Right renal cortex interstitium (tissue), 3 donors: Measurements from ENCODE around the gene ARHGAP6. TPM values are rescaled to one million over a fixed set of nuclear protein-coding genes. Genes with fewer than 3 reads are reported as not detected.

Source experiments
- DNase-seq, 3 donors: peaks; one replicate each; pipeline ENCODE4 v3.0.0-alpha.2; 2013; ENCODE audit warnings: low read depth in 3 of 3, low spot score in 2 of 3
- polyA plus RNA-seq, 3 donors: library from polyadenylated mRNA; unstranded; fragments of 120-200 nt; gene quantifications; one replicate each; pipeline ENCODE4 v1.2.1, GENCODE V29; 2013; ENCODE audit not compliant: insufficient read length in 3 of 3

ARHGAP6 gene
- polyA plus RNA-seq, 3 donors: 13.7 to 15.4 (median 13.9) TPM

DNA sequence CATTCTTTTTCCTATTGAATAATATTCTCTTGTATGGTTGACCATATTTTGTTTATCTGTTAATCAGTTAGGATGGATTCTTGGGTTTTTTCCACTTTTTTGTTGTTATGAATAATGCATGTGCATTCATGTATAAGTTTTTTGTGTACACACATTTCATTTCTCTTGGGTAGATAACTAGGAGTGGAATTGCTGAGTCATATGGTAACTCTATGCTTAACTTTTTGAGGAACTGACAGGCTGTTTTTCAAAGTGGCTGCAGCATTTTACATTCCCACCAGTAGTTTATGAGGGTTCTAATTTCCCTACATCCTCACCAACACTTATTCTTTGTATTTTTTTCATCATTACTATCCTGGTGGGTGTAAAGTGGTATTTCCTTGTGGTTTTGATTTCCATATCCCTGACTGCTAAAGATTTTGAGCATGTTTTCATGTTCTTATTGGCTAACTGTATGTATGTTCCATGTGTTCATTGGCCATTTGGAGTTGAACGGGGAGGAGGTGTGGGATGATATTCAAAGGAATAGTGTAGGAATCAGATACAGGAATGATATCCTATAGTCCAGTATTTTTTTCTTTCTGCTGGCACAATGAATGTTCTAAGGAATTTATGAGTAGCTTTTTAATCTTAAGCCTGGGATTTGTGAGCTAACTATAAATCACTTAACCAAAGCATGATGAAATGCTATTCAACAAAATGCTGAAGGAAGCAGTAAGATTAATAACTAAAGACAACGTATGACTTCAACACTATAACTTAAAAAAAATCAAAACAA is 258.2 kb downstream of the ARHGAP6 start:
- no peak for DNase-seq

DNA sequence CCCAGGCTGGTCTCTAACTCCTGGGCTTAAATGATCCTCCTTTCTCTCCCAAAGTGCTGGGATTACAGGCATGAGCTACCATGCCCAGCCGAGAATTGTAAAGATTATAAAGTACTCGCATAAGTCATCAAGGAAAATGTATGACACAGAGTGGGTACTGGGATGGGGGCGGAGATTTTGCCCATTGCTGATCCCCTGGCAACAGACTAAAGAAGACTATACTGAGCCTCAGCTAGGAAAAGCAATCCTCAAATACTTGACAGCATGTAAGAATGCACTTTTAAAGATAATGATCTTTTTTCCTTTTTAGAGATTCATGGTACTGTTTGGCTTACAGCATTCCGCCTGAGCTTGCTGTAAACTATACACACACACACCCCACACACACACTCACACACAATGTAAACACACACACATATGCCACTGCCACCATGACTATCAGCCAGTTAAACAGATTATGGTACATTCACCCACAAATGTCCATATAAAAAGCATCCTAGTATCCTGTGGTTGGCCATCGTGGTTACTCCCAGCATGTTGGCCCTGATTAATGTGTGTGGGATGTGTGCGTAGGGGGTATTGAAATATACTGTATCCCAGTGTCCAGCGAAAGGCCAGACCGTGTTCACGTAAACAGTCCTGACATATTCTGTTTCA is 259.5 kb downstream of the ARHGAP6 start:
- no peak for DNase-seq

DNA sequence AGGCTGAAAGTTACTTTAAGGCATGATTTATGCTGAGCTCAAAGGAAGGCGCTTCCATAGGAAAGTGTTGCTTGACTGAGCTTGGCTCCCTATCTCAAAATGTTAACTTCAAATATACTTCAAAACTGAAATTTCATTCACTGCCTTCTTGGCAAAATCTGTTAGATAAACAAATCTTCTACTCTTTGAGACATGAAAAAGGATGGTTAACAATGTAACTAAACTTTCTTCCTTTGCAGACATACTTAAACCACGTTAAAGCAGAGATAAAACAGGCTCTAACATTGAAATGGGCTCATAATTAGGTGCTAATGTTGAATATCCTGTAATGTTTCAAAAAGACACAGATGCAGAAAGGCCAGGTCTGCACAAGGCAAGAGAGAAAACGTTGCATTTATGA is 262.1 kb downstream of the ARHGAP6 start:
- no peak for DNase-seq

DNA sequence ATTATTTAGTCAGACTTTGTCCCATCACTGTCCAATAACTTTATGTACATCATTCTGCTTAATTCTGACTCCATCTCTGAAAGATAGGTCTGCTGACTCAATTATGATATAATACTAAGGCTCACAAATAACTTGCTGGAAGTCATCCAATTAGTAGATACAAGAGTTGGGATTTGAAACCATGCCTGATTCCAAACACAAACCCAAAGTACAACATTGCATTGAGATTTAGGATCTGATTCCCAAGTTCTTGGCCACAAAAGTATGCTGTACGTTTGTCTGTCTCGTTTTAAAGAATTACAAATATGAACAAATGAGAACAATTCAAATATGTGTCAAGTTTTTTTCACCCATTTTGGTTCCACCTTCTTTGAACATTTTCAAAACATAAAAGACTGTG is 263.8 kb downstream of the ARHGAP6 start:
- no peak for DNase-seq

DNA sequence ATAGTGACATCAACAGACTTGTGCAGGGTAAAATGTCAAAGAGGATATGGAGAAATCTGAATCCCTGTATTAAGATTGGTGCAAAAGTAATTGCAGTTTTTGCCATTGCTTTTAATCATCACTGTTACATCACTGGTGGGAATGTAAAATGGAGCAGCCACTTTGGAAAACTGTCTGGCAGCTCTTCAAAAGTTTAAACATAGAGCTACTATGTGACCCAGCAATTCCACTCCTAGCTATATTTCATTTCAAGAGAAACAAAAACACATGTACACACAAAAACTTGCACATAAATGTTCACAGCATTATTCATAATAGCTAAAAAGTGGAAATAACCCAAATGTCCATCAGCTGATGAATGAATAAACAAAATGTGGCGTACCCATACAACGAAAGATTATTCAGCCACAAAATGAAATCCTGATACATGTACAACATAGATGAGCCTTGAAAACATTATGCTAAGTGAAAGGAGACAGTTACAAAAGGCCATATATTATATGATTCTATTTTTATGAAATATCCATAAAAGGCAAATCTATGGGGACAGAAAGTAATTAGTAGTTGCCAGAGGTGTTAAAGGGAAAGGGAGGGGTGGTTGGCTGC is 266.1 kb downstream of the ARHGAP6 start:
- DNase-seq: no peak

DNA sequence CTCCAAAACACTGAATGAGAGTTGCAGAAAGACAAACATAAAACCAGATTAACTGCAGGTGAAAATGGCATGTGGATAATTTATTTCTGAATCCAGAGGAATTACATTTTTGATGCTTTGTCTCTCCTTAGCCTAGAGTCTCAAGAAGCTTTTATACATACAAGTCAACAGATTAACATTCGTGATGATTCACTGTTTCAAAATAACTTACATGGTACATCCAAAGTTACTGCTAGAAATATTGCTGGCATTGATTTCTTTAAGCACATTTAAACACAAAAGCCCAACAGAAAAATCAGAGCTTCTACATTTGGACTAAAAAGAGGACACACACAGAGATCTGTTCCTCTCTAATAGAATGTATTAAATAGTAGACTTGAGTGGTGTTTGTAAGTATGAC is 266.9 kb downstream of the ARHGAP6 start:
- DNase-seq: no peak

DNA sequence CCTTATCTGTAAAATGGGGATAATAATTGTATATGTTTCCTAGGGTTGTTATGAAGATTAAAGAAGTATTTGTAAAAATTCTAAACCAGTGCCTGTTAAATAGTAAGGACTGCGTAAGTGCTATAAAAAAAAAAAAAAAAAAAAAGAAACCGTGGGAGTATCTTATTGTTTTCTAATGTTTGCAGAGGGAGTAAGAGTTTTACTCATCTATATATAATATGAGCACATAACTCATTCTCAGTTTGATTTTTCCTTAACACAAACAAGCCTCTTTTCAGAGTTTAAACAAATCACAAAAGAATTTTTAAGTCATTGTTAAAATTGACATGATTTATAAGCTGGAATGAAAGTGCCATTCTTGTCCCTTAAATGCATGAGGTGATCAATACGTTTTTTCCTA is 267.6 kb downstream of the ARHGAP6 start:
- no peak for DNase-seq

DNA sequence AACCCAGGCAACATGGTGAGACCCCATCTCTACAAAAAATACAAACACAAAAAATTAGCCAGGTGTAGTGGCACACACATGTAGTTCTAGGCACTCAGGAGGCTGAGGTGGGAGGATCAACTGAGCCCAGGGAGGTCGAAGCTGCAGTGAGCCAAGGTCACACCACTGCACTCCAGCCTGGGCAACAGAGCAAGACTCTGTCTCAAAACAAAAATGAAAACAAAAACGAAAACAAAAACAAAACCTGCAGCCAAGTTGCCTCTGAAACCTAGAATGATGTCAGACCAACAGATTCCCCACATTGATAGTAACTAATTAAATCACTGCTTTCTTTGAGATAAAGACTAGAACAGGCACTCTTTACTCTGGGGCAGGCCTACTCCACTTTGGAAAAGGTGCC is 268.0 kb downstream of the ARHGAP6 start:
- no peak for DNase-seq

DNA sequence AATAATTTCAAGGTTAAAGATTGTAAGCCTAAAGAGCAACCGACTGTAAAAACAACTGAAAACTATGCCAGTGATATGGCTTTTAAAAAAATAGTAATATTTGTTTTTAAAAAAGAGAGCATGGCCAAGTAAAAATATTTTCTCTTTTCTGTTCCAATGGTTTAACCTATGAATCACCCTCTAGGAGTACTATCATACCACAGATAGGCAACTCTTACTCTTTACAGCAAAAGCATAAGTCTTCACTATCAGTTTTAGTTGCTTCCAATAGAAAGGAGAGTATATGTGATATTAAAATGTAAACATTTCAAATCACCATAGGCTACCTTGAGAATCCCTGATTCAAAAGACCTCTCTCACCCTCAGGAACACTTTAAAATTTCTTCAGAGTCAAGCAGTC is 269.9 kb downstream of the ARHGAP6 start:
- no peak for DNase-seq

DNA sequence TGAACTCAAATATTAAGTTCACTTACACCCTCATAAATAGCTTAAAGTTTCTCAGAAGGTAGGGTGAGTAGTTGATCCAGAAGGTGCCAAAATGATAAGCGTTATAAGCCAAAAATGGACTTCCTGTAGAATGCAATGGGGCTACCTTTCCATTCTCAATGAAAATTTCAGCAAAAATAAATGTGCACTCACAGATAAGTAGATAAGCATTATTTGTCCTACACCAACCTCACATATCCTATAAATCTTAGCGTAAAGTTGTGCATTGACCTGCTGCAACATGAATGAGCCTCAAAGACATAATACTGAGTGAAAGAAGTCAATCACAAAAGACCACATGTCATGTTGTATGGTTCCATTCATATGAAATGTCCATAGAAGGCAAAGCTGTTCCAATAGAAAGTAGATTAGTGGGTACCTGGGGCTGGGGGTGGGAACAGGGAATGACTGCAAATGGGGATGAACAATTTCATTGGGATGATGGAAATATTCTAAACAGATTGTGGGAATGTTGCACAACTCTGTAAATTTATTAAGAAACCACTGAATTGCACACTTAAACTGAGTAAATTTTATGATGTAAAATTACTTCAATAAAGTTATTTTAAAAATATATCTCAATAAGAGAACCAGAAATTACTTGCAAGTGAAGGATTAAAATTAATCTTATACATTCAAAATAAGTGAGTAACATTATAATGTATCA is 271.6 kb downstream of the ARHGAP6 start:
- no peak for DNase-seq

DNA sequence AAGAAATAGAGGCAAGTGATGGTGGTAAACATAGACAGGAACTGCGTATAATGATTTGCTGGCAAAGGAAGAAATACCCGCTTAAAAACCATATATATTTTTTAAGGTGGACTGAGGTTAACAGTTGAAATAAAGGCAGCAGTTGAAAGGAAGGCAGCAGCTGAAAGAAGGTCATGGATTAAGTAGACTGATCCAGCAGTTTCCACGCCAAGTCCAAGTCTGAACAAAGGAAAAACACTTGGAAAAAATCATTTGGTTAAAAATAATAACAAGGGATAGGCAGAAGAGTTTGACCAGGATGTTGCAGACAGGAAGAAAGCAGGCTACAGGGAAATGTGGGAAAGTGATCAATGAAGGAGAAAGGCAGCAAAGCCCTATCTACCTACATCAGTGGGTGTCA is 278.9 kb downstream of the ARHGAP6 start:
- DNase-seq: no peak

DNA sequence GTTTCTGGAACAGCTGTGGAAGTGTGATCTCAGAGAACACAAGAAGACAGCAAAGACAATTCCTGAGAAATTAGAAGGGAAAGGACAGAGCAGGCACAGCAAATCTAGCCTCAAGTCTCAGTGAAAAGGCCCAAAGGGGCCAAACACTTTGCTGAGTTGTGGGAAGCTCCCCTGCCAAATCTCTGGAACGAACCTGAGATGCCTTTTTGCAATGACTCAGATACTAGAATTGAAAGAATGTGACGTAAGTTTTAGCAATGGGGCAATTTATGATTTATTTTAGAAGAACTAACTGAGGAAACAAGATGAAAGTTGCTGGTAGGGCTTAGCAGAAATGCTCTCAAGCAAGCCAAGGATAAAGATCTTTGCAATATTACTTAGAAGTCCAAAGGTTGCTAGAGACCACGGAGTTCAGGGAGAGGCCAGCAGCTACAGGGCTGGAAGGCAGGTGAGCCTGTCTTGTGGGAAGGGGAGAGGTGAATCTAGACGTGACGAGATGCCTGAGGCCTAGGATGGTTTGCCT is 279.7 kb downstream of the ARHGAP6 start:
- DNase-seq: no peak

DNA sequence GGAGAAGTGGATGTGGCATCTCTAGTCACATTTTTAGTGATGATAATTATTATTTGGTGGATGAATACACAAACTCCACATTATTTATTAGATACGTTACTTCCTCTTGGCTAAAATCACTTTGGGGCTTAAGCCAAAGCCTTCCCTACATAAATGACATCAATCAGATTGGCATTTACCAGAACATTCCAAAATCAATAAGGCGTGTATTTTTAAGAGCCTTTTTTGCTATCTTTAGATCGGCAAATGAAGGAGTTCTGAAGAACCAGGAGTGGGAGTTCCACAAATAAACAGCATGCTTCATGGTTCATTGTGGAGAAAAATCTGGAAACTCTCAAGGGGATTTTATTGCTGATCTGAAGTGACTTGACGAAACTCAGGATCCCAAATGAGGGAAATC is 282.8 kb downstream of the ARHGAP6 start:
- DNase-seq: no peak

DNA sequence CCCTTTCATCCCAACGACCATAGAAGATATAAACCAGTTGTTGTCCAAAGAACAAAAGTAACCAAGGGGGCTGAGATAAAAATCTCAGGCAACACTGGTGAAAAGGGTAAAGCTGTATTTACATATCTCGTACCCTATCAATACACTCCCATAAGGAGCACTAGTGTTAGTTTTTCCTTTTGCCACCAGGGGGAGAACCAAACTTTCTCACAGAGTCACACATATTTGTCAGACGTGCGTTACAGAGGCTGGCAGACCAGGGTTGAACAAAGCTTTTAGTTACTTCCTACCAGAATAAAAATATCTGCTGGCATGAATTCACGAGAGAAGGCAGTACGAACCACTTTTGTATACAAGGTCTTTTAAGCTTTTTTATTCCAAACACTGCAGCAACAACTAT is 284.3 kb downstream of the ARHGAP6 start:
- peak in 1 of 3 donors; percentile 40 for DNase-seq

DNA sequence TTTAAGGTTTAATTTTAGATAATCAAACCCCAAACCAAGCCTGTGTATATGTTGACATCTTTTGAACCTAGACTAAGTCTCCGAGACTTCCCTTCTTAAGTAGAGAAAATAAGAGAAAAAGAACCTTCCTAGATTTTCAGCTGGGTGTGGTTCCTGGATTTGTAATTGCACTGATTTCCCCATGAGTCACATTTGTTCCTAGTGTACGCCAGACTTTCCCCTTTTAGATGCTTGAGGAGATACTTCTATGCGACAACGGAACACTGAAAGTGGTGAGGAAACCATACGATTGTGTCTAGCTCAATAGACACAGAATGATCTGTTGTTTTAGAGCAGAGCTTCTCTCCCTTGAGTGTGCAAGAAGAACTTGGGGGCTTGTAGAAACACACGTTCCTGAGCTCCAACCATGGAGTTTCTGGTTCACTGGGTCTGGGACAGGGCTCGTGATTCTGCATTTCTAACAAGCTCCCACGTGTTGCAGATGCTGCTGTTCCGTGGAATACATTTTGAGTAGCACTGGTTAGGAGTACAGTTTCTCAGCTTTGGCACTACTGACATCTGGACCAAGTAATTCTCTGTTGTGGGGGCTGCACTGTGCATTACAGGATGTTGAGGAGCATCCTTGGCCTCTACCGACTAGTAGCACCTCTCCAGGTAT is 285.4 kb downstream of the ARHGAP6 start:
- DNase-seq: no peak

DNA sequence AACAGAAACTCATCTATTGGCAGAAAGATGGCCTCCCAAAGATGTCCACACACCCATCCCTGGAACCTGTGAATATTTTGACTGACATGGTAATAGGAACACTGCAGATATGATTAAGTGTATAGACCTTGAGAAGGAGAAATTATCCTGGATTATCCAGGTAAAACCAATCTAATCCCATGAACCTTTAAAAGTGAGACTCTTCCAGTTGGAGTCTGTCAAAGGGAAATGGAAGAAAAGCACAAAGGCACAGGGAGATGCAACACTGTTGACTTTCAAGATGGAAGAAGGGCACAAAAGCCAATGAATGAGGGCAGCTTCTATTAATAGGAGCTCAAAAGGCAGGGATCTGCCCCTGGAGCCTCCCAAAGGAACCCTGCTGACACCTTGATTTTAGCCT is 289.6 kb downstream of the ARHGAP6 start:
- DNase-seq: no peak

DNA sequence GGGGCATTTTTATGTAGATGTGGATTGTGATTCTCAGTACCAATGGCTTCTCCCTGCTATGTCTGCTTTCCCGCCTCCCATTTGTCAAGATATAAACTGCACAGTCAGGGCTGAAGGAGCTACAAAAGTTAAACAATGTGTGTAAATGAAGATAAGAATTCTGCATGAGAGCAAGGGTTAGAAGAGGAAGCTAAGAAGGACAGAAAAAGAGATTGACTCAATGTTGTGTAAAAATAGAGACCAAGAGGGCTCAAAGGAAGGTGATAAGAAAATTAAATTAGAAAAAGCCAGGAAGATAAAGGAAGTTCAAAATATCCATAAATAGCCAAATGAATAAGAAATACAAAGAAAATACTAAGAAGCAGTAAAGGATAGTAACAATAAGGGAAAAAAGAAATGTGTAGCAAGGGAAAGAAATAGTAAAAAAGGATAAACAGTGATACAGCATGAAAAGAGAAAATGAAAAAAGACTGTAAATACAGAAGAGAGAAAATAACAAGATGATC is 290.1 kb downstream of the ARHGAP6 start:
- no peak for DNase-seq

DNA sequence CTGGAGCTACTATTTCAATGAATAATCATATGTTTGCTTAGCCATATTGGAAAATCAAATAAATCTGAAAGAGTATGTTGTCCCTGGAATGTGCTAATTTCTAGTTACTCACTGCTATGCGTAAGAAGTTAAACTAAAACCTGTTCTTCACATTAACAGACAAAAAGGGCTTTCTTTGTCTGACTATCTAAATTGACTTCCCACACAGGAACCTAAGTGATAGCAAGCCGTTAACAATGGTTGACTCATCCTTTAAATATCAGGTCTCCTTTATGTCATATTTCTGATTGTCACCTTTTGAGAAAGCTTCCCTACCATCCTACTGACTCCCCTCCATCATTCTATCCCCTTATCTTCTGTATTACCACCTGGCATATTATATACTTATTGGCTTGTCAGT is 291.1 kb downstream of the ARHGAP6 start:
- no peak for DNase-seq

DNA sequence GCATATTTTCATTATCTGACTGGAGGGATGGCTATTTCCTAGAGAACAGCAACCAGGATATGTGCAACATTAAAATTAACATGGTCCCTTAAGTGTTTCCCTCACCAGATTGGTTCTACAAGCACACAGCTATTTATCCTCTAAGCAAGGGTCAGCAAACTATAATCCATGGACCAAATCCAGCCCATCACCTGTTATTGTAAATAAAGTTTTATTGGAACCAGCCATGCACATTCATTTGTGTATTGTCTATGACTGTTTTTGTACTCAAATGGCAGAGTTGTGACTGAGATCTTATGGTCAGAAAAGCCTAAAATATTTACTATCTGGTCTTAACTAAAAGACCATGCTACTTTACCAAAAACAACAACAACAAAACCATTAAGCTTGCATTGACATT is 294.6 kb downstream of the ARHGAP6 start:
- no peak for DNase-seq

DNA sequence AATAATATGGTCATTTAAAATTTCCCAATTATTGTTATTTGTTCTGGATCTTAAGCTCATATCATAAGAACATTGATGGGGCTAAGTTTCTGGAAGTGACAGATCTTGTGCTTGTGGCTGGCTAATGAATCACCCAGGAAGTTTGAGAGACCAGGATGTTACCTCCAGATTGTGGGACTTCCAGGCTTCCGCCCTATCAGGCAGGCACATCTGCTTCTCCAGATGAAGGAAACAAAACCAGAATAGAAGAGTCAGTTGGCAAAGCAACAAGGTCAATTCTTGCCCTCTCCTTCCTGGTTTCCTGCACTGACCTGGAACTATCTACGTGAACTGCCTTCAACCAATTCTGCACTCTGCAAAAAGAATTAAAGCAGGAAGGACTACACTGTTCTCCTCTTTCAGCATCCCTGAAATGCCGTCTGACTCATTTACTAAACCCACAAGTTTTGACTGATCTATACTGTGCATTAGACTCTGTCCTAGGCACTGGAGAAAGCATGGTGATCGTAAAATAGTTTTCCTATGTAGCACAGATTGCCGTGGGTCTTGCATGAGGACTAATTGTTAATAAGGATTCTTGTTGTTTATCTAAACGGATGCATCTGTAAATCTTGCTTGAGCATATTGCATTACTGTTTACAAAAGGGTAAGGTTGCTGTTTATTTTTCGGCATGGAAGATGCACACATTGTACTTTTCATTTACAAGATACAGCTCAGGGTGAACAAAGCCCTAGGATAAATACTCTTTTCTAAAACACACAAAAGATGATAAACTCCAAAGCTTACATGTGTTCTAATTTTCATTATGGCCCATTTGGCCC is 297.9 kb downstream of the ARHGAP6 start:
- no peak for DNase-seq
